Smooth muscle cell (in vitro differentiated cells): Measurements from ENCODE around the gene SRPK3. TPM values are rescaled to one million over a fixed set of nuclear protein-coding genes. Genes with fewer than 3 reads are reported as not detected.

Source experiments
- DNase-seq: peaks from one replicate; lab custom pipeline; 2025; ENCODE audit not compliant: unreplicated experiment; lab: John Stamatoyannopoulos, UW
- H2AFZ ChIP-seq: fragments of 200-600 bp; sonication (generic); 2 replicates; pipeline ENCODE4 v1.6.0; 2016; ENCODE audit warnings: antibody characterized with exemption, low read depth, mild to moderate bottlenecking
- H3F3A ChIP-seq: fragments of 200-600 bp; sonication (generic); 2 replicates; pipeline ENCODE4 v1.6.0; 2017; ENCODE audit warnings: antibody characterized with exemption, low read depth
- H3K27ac ChIP-seq: fragments of 200-600 bp; sonication (generic); 2 replicates; pipeline ENCODE4 v1.5.1; 2016; ENCODE audit warnings: low read depth, mild to moderate bottlenecking
- H3K27me3 ChIP-seq: fragments of 200-600 bp; sonication (generic); 2 replicates; pipeline ENCODE4 v1.6.1; 2016; ENCODE audit warnings: low read depth, mild to moderate bottlenecking
- H3K36me3 ChIP-seq: fragments of 200-600 bp; sonication (generic); 2 replicates; pipeline ENCODE4 v1.5.1; 2016; ENCODE audit warnings: low read depth
- H3K4me1 ChIP-seq: fragments of 200-600 bp; sonication (generic); 2 replicates; pipeline ENCODE4 v1.5.1; 2016; ENCODE audit warnings: low read depth
- H3K4me2 ChIP-seq: fragments of 200-600 bp; sonication (generic); 2 replicates; pipeline ENCODE4 v1.6.0; 2016; ENCODE audit warnings: mild to moderate bottlenecking
- H3K4me3 ChIP-seq: fragments of 200-600 bp; sonication (generic); 2 replicates; pipeline ENCODE4 v1.5.1; 2016; ENCODE audit warnings: mild to moderate bottlenecking
- H3K79me2 ChIP-seq: fragments of 200-600 bp; sonication (generic); 2 replicates; pipeline ENCODE4 v1.6.0; 2016; ENCODE audit warnings: low read depth, mild to moderate bottlenecking
- H3K9ac ChIP-seq: fragments of 200-600 bp; sonication (generic); 2 replicates; pipeline ENCODE4 v1.6.0; 2016; ENCODE audit warnings: low read depth
- H3K9me3 ChIP-seq: fragments of 200-600 bp; sonication (generic); replicated peaks from 2 replicates; pipeline ENCODE4 v1.5.1; 2016; ENCODE audit warnings: low read depth
- H4K20me1 ChIP-seq: fragments of 200-600 bp; sonication (generic); 2 replicates; pipeline ENCODE4 v1.6.0; 2016; ENCODE audit warnings: low read depth
- WGBS: methylation state at CpG from one replicate; pipeline ENCODE4 v1.1.7; 2016; ENCODE audit warnings: low lambda C conversion rate; 5-methylcytosine and 5-hydroxymethylcytosine counted together
- polyA plus RNA-seq: library from polyadenylated mRNA; unstranded; fragments of >200 nt; fragmentation: Nextera tagmentation; extraction: Ambion mirVana; gene quantifications from 2 replicates; pipeline ENCODE4 v1.2.1, GENCODE V29; 2016
- total RNA-seq: library from RNA; depleted of rRNA; stranded (reverse); fragments of >200 nt; gene quantifications from 2 replicates; pipeline ENCODE4 v1.2.3, GENCODE V29; 2014
- TF ChIP-seq, protein P1 (sequence below): fragments of 200-600 bp; sonication (generic); IDR thresholded peaks from 2 replicates; pipeline ENCODE4 v1.5.1; 2017; ENCODE audit warnings: borderline replicate concordance, mild to moderate bottlenecking, antibody characterized with exemption; ENCODE audit not compliant: insufficient read depth, poor library complexity, severe bottlenecking

Gene SRPK3, protein sequence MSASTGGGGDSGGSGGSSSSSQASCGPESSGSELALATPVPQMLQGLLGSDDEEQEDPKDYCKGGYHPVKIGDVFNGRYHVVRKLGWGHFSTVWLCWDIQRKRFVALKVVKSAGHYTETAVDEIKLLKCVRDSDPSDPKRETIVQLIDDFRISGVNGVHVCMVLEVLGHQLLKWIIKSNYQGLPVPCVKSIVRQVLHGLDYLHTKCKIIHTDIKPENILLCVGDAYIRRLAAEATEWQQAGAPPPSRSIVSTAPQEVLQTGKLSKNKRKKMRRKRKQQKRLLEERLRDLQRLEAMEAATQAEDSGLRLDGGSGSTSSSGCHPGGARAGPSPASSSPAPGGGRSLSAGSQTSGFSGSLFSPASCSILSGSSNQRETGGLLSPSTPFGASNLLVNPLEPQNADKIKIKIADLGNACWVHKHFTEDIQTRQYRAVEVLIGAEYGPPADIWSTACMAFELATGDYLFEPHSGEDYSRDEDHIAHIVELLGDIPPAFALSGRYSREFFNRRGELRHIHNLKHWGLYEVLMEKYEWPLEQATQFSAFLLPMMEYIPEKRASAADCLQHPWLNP
- total RNA-seq (not detected in 2 replicates), polyA plus RNA-seq (0.05 and 1.5 TPM in 2 replicates)

DNA sequence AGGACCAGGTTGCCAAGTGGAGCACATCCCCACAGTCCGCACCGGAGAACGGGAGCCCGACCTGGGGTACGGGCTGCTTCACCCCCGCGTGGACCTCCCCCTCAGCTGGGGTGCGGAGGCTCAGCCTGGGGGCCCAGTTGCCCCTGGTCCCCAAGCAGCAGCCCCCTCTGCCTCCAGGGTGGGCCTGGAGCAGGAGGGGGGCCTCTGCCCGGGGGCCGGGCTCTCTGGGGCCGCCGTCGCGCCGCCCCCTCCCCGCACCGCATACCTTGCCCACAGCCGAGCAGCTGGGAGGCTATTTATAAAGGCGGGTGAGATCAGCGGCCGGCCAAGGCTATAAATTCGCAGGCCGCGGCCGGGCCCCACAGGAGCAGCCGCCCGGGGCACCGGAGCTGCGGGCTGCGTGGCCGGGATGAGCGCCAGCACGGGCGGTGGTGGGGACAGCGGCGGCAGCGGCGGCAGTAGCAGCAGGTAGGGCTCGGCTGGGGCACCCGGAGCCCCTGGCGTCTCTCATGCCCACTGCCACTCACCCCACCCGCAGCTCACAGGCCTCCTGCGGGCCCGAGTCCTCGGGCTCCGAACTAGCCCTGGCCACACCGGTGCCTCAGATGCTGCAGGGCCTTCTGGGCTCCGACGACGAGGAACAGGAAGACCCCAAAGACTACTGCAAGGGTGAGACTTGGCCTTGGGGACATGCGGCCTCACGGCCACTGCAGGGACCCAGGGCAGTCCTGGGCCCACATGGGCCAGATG lies at the start of gene SRPK3:
SRPK3 (plus strand) TSS at position 364 of the 750 bp plus-strand sequence; CDS start at position 410, 46 bp downstream.
- 92% methylated on average over 39 of the region's 52 CpGs for WGBS
- Histone ChIP-seq H3K9ac (no peak within 1 kb of the TSS), H3F3A (no peaks in the 10 kb centered on the region), H3K36me3 (no peaks in the 10 kb centered on the region), H3K4me2 (no peak within 1 kb of the TSS), H2AFZ (no peak within 1 kb of the TSS), H3K4me3 (no peak within 1 kb of the TSS), H3K4me1 (no peaks in the 10 kb centered on the region), H4K20me1 (no peaks in the 10 kb centered on the region), H3K27ac (no peak within 1 kb of the TSS), H3K27me3 (no peaks in the 10 kb centered on the region), H3K79me2 (no peaks in the 10 kb centered on the region), H3K9me3 (no peaks in the 10 kb centered on the region)
- no peak for DNase-seq
- TF ChIP-seq, protein P1, sequence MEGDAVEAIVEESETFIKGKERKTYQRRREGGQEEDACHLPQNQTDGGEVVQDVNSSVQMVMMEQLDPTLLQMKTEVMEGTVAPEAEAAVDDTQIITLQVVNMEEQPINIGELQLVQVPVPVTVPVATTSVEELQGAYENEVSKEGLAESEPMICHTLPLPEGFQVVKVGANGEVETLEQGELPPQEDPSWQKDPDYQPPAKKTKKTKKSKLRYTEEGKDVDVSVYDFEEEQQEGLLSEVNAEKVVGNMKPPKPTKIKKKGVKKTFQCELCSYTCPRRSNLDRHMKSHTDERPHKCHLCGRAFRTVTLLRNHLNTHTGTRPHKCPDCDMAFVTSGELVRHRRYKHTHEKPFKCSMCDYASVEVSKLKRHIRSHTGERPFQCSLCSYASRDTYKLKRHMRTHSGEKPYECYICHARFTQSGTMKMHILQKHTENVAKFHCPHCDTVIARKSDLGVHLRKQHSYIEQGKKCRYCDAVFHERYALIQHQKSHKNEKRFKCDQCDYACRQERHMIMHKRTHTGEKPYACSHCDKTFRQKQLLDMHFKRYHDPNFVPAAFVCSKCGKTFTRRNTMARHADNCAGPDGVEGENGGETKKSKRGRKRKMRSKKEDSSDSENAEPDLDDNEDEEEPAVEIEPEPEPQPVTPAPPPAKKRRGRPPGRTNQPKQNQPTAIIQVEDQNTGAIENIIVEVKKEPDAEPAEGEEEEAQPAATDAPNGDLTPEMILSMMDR = no peak

DNA sequence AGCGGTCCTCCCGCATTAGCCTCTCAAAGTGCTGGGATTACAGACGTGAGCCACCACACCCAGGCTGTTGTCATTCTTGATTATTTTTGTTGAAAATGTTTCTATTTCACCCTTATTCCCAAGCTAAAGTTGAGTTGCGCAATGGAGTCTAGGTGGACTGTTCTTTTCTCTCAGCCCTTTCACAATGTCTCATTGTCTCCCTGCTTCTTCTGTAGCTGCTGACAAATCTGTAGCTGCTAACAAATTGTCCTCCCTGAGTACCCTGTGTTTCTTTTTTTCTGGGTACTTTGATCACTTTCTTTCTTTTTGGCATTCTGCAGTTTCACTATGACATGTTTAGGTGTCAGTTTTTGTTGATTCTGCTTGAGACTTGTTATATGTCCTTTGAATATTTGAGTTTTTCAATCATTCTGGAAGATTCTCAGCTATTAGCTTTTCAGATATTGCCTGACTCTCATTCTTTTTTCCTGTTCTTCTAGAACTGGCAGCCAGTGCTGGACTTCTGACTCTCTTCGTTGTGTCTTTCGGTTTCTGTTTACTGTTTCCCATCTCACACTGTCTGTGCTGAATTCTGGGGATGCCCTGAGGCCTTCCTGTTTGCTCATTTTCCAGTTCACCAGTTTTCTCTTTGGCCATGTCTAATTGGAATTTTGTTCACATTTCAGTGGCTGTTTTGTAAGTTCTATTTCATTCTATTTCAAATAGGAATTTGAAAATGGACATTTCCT lies 49.6 kb upstream of the SRPK3 start:
- TF ChIP-seq, protein P1 = no peak
- H4K20me1 ChIP-seq = no peaks in the 10 kb centered on the region
- no peaks in the 10 kb centered on the region for H3K36me3 ChIP-seq
- H3K27ac ChIP-seq = no peak overlapping the region
- H3F3A ChIP-seq = no peaks in the 10 kb centered on the region
- 90% methylated on average over 6 of the region's 6 CpGs for WGBS
- no peaks in the 10 kb centered on the region for H3K4me1 ChIP-seq
- no peaks in the 10 kb centered on the region for H3K9me3 ChIP-seq
- H2AFZ ChIP-seq = no peak overlapping the region
- no peak overlapping the region for H3K4me3 ChIP-seq
- no peak overlapping the region for H3K9ac ChIP-seq
- H3K4me2 ChIP-seq = no peak overlapping the region
- H3K79me2 ChIP-seq = peaks cover 7% of the 10 kb centered on the region
- no peak for DNase-seq
- no peaks in the 10 kb centered on the region for H3K27me3 ChIP-seq

DNA sequence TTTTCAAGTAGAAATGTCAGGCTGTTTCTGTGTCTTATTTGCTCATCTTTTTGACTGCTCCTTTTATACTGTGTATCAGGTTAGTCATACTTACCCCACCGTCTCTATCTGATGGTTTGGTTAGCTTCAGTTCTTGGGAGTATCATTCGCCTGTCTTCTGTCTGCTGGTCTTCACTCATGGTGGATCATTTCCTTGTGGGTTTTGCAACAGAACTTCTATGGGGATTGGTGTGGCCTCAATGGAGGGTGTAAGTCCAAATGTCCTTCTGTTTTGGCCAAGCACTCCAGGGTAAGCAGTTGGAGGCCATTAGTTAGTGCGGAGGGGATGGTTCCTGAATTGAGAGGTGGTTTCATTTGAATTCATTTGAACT lies 49.0 kb upstream of the SRPK3 start:
- no peak overlapping the region for H2AFZ ChIP-seq
- no peaks in the 10 kb centered on the region for H3K9me3 ChIP-seq
- H3K79me2 ChIP-seq = peaks cover 7% of the 10 kb centered on the region
- H3K4me3 ChIP-seq = no peak overlapping the region
- no peaks in the 10 kb centered on the region for H3K27me3 ChIP-seq
- TF ChIP-seq, protein P1 = no peak
- no peak overlapping the region for H3K9ac ChIP-seq
- H3F3A ChIP-seq = no peaks in the 10 kb centered on the region
- WGBS = 83% methylated on average over 3 of the region's 3 CpGs
- H3K27ac ChIP-seq = no peak overlapping the region
- H3K4me2 ChIP-seq = no peak overlapping the region
- no peaks in the 10 kb centered on the region for H3K4me1 ChIP-seq
- H4K20me1 ChIP-seq = no peaks in the 10 kb centered on the region
- no peaks in the 10 kb centered on the region for H3K36me3 ChIP-seq
- DNase-seq = no peak
